NCI-H2227 (cell line): Measurements from ENCODE around the gene STAU1.
"Not testable (repeated sequence)": the region's sequence is repeated elsewhere in the genome, so short reads cannot be mapped to it uniquely, and the experiment has no call there.

Experiments used
- DNase-seq: peaks from one replicate; lab custom pipeline; 2025; ENCODE audit not compliant: unreplicated experiment; lab: John Stamatoyannopoulos, UW

STAU1 gene

DNA sequence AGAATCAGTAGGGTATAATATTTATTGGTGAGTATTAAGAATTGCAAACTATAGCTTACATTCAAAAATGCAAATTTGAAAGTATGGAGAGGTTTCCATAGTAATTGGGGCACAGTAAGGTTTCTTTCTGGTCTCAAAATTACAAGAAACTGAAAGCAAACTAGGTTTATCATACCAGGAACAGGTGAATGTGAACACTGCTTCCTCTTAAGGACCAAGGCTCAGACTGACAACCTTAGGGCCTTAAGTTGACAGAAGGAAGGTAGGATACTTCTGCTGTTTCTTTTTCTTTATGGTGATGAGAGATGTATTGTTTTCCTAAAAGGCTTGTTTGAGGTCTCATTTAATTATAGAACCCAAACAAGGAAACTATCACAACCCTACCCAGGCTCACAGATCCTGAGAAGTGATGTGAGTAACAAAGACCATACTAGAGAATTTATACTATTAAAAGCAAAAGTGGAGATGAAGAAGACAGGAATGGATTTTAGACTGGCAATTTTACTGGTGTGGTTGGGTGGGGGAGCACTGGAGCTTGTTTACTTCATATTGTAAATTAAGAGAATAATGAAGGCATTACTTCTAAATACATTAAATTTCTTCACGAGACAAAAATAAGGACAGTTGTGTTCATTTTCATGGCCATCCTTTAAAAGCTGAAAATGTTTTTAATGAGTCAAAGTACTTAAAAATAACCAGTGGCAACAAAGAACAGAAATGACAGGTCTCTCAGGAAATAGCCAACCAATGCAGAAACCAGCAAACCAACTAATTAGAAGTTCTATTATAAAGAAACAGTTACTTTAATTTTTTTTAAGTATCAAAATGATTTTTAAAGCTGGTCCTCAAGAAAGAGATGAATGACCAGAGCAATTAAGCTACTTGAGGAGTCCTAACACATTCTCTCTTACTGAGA is 21.3 kb downstream of the STAU1 start:
- DNase-seq = no peak

DNA sequence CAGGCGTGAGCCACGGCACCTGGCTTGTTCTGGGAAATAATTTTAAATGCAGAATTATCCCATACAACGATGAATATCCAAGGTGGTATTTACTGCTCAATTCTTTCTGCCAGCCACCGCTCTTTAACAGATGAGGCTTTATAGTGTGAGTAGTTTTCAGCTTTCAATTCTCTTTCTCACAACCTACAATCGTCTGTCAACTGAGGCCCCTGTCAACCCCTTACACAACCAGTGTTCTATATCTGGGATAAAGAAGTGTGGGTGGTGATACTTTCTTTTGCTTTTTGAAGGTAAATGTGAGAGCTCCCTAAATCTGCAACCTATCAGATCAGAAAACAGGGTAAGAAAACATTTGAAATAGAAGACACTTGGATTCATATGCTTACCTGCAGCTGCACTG is 22.5 kb downstream of the STAU1 start:
- DNase-seq = no peak

DNA sequence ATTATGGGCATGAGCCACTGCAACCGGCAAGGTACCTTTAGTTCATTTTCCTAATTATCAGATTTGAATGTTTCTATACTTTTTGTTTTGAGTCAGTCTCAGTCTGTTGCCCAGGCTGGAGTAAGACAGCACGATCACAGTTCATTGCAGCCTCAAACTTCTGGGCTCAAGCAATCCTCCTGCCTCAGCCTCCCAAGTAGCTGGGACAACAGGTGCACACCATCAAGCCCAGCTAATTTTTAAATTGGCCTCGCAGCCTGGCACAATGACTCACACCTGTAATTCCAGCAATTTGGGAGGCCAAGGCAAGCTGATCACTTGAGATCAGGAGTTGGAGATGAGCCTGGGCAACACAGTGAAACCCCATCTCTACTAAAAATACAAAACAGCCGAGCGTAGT is 24.4 kb downstream of the STAU1 start:
- DNase-seq = no peak

DNA sequence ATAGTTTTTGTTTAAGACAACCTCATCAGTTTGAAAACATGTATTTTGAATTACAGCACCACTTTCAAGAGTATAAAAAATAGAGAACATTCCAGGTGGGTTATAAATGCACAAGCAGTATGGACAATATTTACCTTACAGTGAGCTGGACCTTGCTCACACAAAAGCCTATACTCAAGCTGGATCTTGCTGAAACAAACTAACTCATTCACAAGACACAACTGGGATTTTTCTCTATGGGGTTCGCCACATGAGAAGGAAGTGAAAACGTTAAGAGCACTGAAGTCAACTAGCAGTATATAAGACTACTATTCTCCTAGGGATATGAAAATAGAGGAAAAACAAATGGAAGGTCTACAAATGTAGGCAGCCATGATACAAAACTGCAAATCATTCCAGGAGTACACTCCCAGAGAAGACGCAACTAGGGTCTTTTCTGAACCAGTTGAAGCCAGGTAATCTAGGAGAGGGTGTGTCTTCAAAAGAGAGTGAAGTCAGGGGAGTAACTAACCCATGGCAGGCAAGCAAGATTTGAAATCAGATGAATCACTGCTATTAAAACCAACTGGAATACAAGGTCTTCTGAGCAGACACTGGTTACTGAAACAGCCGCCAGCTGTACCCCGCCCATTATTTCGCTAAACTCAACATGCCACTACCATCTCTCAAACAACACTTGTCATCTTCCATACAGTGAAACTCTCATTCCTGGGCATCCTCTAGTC is 26.5 kb downstream of the STAU1 start:
- DNase-seq = no peak

DNA sequence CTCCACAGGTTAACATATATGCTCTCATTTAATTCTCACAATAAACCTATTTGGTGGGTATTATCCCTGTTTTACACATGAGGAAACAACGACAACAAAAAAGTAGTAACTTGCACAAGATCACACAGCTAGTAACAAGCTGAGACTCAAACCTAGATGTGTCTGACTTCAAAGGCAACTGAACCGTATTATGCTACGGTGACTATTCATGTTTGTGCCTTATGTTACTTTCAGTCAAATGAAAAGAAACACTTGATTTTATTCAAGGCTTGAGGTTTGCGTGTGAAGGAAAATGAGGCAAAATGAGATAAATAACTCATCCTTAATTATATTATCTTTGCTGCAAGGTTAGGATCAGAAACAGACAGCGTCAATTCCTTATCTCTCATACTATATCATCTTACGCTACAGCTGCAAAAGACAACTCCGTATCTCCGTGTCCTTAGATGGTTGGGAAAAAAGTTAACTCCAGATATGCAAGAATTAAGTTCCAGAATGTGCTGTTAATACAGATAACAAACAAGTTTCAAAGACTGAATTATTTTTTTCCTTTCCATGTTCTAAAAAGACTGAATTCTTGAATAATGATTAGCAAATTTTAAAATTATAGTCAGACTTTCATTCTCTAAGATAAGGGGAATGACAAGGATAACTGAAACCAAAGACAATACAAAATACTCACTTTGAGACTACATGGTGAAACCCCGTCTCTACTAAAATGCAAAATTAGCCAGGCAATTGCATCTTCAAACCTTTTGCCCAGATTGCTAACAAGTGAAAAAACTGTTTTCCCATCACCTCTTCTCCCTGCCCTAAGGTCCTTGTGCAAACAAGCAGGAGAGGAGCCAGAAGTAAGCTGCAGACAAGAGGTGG is 27.8 kb downstream of the STAU1 start:
- no peak for DNase-seq

DNA sequence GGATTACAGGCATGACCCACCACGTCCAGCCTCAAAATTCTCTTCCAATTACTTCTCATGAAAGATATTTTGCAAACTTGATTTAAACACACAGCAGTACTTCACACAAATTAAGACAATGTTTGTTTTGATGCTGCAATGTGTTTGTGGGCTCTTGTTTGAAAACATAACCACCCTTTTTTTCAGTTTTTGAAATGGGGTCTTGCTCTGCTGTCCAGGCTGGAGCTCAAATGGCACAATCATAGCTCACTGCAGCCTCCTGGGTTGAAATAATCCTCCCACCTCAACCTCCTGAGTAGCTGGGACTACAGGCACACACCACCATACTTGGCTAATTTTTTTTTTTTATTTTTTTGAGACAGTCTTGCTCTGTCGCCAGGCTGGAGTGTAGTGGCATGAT is 31.0 kb downstream of the STAU1 start:
- no peak for DNase-seq

DNA sequence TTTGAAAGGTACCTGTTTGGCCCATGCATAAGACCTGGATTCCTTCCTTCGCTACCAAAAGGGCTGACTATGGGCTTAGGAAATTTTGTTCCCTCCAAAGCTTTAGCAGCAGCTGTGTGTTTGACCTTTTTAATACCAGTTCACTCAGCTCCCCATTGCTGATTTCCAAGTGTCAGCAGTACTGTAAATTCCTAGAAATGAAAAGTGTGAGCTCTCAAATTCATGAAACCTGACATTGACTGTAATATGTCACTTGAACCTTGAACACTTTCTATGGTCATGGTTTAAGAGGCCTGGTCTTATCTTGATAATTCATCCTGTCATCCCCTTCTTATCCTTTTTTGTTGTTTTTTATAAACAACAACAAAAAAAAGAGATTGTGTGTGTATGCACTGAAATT is 31.7 kb downstream of the STAU1 start:
- DNase-seq = no peak

DNA sequence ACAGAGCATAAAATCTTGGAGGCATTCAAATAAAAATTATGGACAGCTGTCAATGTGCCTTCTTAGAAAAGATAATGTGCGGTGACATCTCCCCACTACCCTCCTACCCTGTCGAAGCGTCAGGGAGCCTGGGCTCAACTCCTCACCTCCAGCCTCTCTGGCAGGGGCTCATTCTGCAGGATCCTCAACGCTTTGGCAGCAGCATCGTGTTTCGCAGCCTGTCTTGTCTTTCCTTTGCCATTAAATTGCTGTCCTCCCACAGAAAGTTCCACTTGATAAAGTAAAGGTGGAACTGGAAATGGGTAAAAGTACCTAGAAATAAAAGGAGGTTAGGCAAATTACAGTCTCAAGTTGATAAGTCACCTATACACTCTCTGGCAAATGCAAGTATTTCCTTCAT is 36.7 kb downstream of the STAU1 start:
- no peak for DNase-seq

DNA sequence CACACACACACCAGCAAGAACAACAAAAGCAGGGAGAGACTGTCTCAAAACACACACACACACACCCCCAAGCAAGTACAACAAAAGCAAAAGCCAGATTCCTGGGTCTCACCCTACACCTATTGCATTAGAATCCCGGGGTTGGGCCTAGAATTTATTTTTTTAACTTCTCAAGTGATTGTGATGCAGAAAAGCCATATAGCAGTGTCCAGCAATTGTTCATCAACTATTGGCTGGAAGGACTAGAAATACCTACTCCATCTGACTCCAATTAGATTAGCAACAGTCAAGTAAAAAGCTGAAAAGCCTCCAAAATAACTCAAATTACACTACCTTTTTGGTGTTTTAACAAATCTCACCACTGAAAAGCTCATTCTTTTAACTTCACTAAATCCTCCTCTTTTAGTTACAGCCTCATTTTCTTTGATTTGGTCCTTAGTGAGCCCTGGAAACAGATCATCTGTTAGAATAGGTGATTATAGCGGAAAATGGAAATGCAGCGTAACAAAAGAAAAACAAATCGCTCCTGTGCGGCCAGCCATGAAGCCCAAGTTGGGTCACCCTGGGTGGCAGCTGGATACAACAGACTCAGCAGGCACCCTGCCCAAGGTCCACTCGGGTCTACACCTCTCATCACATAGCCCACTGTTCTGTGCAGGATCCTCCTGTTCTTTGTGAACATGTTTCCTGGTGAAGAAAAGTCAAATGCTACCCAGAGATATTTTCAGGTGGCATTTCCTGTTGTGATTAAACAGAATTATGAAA is 38.7 kb downstream of the STAU1 start:
- DNase-seq = no peak

DNA sequence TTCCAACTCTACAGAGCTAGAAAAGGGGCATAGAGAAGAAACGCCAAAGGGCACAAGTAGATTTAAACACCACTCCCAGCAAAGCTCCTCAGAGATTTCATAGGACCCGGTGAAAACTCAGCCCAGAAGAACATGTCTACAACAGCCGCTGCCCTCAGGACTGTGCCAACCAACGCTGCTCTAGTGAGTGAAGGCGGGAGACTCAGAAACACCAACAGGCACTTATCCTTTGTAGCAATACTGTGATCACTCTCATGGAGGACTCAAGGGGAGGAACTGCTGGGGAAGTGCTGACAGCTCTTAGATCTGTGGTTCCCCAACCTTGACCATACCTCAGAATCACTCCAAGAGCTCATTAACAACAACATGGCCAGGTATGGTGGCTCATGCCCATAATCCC is 39.5 kb downstream of the STAU1 start:
- DNase-seq = no peak

DNA sequence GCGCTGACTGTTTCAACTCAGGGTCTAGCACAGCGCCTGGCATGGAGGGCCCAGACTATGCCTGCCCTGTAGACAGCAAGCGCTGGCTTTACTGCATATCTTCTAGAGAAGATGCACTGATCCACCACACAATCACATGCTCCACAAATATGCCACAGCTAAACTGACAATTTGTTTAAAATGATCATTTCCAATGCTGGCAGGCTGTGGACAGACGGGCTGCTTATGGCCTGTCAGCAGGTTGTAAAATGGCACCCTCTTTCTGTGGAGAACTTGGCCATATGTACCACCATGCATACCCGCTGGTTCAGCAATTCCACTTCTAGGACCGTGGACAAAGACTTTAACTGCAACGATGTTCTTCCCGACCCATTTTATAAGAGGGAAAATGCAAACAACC is 40.8 kb downstream of the STAU1 start:
- DNase-seq = no peak

DNA sequence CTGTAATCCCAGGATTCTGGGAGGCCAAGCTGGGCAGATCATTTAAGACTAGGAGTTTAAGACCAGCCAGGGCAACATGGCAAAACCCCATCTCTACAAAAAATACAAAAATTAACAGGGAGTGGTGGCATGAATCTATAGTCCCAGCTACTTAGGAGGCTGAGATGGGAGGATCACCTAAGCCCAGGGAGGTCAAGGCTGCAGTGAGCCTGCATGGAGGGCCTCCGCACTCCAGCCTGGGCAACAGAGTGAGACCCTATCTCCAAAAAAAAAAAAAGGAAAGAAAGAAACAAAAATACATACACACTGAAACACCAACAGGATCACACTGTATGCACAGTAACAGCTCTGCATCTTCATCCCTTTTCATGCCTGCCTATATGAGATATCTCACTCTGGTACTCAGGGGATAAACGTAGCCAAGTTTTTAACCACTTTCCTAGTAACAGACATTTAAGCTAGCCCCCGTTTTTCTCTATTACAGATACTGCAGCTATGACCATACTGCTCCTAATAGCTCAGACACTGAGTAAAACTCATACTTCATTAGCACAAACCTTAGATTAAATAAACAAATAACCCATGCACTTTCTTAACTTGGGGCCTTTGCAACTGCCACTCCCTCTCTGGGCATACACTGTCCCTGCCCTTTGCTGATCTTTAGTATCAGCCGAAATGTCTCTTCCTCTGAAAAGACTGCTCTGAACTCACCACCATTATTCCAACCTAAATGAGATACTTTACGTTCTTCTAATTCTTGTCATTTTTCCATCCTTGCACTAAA is 41.5 kb downstream of the STAU1 start:
- no peak for DNase-seq

DNA sequence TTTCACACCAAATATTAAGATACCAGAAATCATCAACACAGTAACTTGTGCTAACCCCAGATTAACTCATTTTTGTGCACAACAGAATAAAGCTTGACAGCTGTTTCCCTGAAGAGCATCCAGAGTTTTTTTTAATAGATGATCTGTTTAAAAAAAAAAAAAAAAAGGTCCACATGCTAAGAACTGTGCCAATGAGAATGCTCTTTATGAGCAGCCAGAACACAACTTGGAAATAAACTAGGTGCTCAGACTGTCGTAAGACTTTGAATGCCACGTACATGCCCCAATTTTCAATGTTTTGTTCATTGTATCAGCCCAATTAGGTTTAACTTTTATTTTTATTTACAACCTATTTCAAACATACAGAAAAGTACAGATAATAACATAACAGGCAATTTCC is 47.3 kb downstream of the STAU1 start:
- DNase-seq = no peak

DNA sequence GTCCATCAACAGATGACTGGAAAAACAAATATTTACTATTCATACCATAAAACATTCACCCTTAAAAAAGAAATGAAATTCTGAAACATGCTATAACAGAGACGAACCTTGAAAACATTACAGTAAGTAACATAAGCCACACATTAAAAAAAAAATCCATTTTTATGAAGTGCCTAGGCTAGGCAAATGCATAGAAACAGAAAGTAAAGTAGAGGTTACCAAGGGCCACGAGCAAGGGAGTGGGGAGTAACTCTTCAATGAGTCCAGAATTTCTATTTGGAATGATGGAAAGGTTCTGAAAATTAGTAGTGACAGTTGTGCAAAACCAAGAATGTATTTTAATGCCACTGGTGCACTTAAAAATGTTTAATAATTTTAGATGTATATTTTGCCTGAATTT is 47.7 kb downstream of the STAU1 start:
- DNase-seq = no peak

DNA sequence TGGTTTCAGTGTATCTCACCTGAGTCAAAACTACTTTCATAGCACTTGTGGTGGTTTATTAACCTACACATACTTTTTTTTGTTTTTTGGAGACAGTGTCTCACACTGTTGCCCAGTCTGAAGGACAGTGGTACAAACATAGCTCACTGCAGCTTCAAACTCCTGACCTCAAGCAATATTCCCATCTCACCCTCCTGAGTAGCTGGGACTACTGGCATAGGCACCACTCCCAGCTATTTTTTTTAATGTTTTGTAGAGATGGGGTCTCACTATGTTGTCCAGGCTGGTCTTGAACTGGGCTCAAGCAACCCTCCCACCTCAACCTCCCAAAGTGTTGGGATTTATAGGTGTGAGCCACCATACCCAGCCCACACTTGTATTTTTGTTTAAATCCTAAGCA is 49.7 kb downstream of the STAU1 start:
- DNase-seq = no peak

DNA sequence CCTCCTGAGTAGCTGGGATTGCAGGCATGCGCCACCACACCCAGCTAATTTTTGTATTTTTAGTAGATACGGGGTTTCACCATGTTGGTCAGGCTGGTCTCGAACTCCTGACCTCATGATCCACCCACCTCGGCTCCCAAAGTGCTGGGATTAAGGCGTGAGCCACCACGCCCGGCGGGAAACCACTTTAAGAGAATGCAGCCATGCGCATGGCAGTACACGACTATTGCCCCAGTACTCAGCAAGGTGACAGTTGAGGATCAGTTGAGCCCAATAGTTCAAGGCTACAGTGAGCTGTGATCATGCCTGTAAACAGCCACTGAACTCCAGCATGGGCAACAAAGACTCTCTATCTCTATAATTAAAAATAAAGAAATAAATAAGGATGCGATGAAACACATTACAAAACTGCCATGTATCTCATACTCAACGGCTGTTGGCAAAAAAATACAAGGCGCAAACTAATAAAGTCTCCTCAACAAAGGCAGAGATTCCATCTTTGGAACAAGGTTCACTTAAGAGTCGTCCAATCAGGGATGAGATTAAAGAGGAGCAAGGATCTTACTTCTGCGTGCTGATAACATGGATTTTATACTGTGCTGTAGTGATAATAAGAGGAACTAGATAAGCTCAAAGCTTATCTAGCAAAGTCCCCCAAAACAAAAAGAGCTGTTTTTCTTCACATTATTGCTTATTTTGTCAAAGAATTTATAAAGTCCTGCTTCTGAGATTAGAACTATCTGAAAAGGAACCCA is 51.1 kb downstream of the STAU1 start:
- DNase-seq = no peak

DNA sequence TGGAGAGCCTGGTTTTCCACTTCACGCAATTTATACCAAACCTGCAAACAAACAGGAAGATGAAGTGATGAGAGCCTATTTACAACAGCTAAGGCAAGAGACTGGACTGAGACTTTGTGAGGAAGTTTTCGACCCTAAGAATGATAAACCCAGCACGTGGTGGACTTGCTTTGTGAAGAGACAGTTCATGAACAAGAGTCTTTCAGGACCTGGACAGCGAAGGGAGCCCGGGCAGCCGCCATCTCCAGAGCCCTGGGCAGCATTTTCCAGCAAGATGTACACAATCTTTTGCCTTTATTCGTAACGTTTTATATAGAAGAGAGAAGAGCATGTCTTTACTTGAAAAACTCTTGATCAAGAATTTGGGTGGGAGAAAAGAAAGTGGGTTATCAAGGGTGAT is 53.3 kb downstream of the STAU1 start:
- DNase-seq = not testable (repeated sequence)

DNA sequence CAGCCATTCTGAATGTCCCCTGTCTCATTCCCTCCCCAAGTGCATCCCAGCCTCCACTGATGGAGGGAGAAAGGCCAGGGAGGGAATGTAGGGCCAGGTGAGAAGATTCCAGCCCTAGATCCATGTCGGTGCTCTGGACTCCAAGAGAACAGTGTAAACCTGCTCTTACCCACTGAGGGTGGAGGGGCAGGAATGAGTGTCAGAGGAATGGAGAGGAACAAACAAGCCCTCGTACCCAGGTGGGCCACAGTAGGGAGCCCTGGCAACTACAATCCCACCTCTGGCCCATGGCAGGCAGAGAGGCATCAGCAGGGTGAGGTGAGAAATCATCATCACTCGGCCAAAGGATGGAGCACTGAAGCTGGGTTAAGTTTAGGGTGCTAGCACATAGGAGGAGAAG is 54.6 kb downstream of the STAU1 start:
- no peak for DNase-seq

DNA sequence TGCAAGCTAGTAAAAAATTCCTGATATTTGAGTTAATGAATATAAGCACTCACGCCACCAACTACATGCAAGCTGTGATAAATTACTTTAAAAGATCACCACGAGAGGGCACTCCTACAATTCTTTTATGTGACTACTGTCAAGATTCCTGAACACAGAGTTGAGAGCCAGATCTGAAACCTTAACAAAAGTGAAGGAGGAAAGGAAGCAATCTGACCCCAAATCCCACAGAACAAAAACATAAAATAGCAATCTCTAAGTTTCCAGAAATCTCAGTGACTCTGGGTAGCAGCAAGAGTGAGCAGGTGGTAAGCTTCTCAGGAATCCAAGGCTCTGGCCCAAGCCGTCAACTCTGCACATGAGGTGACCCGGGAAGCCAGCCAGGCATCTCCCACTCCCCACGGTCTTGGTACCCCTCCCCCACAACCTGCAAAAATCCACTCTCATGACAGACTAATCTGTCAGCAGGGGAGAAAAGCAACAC is 55.1 kb downstream of the STAU1 start:
- DNase-seq = peak; percentile 67
